HG03378 (cell line): ENCODE results near the gene ABLIM2.
"Not testable (repeated sequence)": the region's sequence is repeated elsewhere in the genome, so short reads cannot be mapped to it uniquely, and the experiment has no call there.

Experiments used
- ATAC-seq: cut with Tn5 transposase; IDR thresholded peaks from one replicate; pipeline ENCODE4 v1.9.1; 2021; ENCODE audit warnings: mild to moderate bottlenecking, moderate library complexity; ENCODE audit not compliant: unreplicated experiment

Gene ABLIM2

GRCh38 chr4:7918981-7919380, 239.6 kb downstream of the ABLIM2 start:
- no peak for ATAC-seq

- ATAC-seq: not testable (repeated sequence)
Measured at GRCh38 chr4:7918187-7918586, 240.4 kb downstream of the ABLIM2 start.

- no peak for ATAC-seq
Measured at GRCh38 chr4:7917669-7918068, 240.9 kb downstream of the ABLIM2 start.

GRCh38 chr4:7915875-7916242, 242.8 kb downstream of the ABLIM2 start:
- no peak for ATAC-seq
